Tibial nerve (tissue), 4 donors: ENCODE measurements around the gene RAI1. TPM values are rescaled to one million over a fixed set of nuclear protein-coding genes. Genes with fewer than 3 reads are reported as not detected.

ENCODE experiments used
- DNase-seq, 2 donors: peaks; one replicate each; pipeline ENCODE4 v3.0.0-alpha.2; 2019; ENCODE audit warnings: low spot score in 2 of 2
- H3K27ac ChIP-seq, 4 donors: fragments of 200-600 bp; sonication (generic) in 3 of 4; one replicate each; pipeline ENCODE4 v1.5.1; 2017 to 2019; ENCODE audit warnings: mild to moderate bottlenecking in 1 of 4
- H3K27me3 ChIP-seq, 2 donors: fragments of 200-600 bp; sonication (generic) in 1 of 2; one replicate each; pipeline versions ENCODE4 v1.5.1 to v1.6.0; 2017 to 2019
- H3K36me3 ChIP-seq, 3 donors: fragments of 200-600 bp; sonication (generic); one replicate each; pipeline ENCODE4 v1.5.1; 2018 to 2019
- H3K4me1 ChIP-seq, 4 donors: fragments of 200-600 bp; sonication (generic) in 3 of 4; one replicate each; pipeline ENCODE4 v1.5.1; 2017 to 2019
- H3K4me3 ChIP-seq, 4 donors: fragments of 200-600 bp; sonication (generic) in 3 of 4; one replicate each; pipeline ENCODE4 v1.5.1; 2017 to 2019; ENCODE audit warnings: mild to moderate bottlenecking in 1 of 4, moderate library complexity in 1 of 4
- H3K9me3 ChIP-seq, 4 donors: fragments of 200-600 bp; sonication (generic) in 3 of 4; one replicate each; pipeline ENCODE4 v1.5.1; 2017 to 2019
- EP300 ChIP-seq, 2 donors: sonication (generic); formaldehyde crosslinking; IDR thresholded peaks; one replicate each; pipeline ENCODE4 v1.6.1; 2017; ENCODE audit warnings: antibody characterized with exemption in 2 of 2, mild to moderate bottlenecking in 1 of 2
- POLR2A ChIP-seq, 2 donors: fragments of 450-650 bp; IDR thresholded peaks; one replicate each; pipeline ENCODE4 v1.6.1; 2017; ENCODE audit warnings: antibody characterized with exemption in 2 of 2, mild to moderate bottlenecking in 2 of 2, moderate library complexity in 2 of 2
- WGBS, 2 donors: methylation state at CpG; one replicate each; pipeline ENCODE4 v1.1.5; 2018; 5-methylcytosine and 5-hydroxymethylcytosine counted together
- total RNA-seq, 4 donors: library from RNA; depleted of rRNA; stranded (reverse); fragments of >200 nt; gene quantifications; one replicate each; pipeline ENCODE4 v1.1.0, GENCODE V29; 2016
- TF ChIP-seq, protein P1 (sequence below), 5 experiments: fragments of 200-600 bp in 3 of 5; fragments of 450-650 bp in 2 of 5; sonication (generic) in 3 of 5; IDR thresholded peaks; one replicate each; pipeline ENCODE4 v1.5.1; 2016 to 2019; ENCODE audit warnings: antibody characterized with exemption in 5 of 5, mild to moderate bottlenecking in 3 of 5, moderate library complexity in 2 of 5

The RAI1 gene
- total RNA-seq, 4 donors from 2014 or later: 32.9 to 52.7 (median 45.9) TPM

GRCh38 chr17:17751489-17752088 is 70.3 kb downstream of the RAI1 start:
- WGBS, 2 donors: 46 to 54% methylated on average over 17 of the region's 17 CpGs
- no peaks in the 10 kb centered on the region for H3K9me3 ChIP-seq
- TF ChIP-seq, protein P1, sequence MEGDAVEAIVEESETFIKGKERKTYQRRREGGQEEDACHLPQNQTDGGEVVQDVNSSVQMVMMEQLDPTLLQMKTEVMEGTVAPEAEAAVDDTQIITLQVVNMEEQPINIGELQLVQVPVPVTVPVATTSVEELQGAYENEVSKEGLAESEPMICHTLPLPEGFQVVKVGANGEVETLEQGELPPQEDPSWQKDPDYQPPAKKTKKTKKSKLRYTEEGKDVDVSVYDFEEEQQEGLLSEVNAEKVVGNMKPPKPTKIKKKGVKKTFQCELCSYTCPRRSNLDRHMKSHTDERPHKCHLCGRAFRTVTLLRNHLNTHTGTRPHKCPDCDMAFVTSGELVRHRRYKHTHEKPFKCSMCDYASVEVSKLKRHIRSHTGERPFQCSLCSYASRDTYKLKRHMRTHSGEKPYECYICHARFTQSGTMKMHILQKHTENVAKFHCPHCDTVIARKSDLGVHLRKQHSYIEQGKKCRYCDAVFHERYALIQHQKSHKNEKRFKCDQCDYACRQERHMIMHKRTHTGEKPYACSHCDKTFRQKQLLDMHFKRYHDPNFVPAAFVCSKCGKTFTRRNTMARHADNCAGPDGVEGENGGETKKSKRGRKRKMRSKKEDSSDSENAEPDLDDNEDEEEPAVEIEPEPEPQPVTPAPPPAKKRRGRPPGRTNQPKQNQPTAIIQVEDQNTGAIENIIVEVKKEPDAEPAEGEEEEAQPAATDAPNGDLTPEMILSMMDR (IDR thresholded peaks at IDR 0.05): no peak
- no peak for TF ChIP-seq POLR2A (IDR thresholded peaks at IDR 0.05)
- no peak for TF ChIP-seq EP300 (IDR thresholded peaks at IDR 0.05)

GRCh38 chr17:17752089-17752820 is 71.0 kb downstream of the RAI1 start:
- WGBS, 2 donors: 3 to 8% methylated on average over 31 to 50 of the region's 57 CpGs

More at GRCh38 chr17:17751489-17752088, 70.3 kb downstream of the RAI1 start:
- DNase-seq: no peak
- Histone ChIP-seq H3K27ac (peak overlapping the region; percentile 57 to 88 (median 85)), H3K36me3 (no peaks in the 10 kb centered on the region), H3K4me1 (peaks cover 0 to 75% (median 28%) of the 10 kb centered on the region in 4 donors), H3K27me3 (no peaks in the 10 kb centered on the region), H3K4me3 (peak overlapping the region; percentile 16 to 54 (median 43))

GRCh38 chr17:17752821-17753321 is 71.6 kb downstream of the RAI1 start:
- Histone ChIP-seq H3K4me1 (peaks cover 0 to 76% (median 32%) of the 10 kb centered on the region in 4 donors), H3K9me3 (no peaks in the 10 kb centered on the region), H3K27me3 (no peaks in the 10 kb centered on the region), H3K36me3 (peaks cover 0 to 4% (median 0%) of the 10 kb centered on the region in 3 donors), H3K4me3 (peak overlapping the region; percentile 16 to 54 (median 44)), H3K27ac (peak overlapping the region; percentile 57 to 88 (median 85))
- 24 to 37% methylated on average over 9 of the region's 9 CpGs for WGBS, 2 donors
- TF ChIP-seq, protein P1 (IDR thresholded peaks at IDR 0.05): no peak
- TF ChIP-seq EP300 (IDR thresholded peaks at IDR 0.05) (no peak), POLR2A (IDR thresholded peaks at IDR 0.05) (no peak)
- no peak for DNase-seq

More at GRCh38 chr17:17752089-17752820, 71.0 kb downstream of the RAI1 start:
- peak; percentile 94 to 95 for DNase-seq
- H3K4me1 ChIP-seq: peaks cover 0 to 75% (median 31%) of the 10 kb centered on the region in 4 donors
- no peaks in the 10 kb centered on the region for H3K9me3 ChIP-seq
- no peaks in the 10 kb centered on the region for H3K36me3 ChIP-seq
- H3K4me3 ChIP-seq: peak overlapping the region; percentile 16 to 54 (median 44)
- peak in 1 of 2 donors; percentile 36 for TF ChIP-seq EP300 (IDR thresholded peaks at IDR 0.05)
- TF ChIP-seq, protein P1 (IDR thresholded peaks at IDR 0.05): peak in 3 of 5 experiments; percentile 32 to 47 (median 35)
- peak; percentile 16 to 47 for TF ChIP-seq POLR2A (IDR thresholded peaks at IDR 0.05)
- H3K27ac ChIP-seq: peak overlapping the region; percentile 57 to 88 (median 85)
- no peaks in the 10 kb centered on the region for H3K27me3 ChIP-seq

- Histone ChIP-seq H3K27me3 (no peaks in the 10 kb centered on the region), H3K36me3 (peaks cover 0 to 4% (median 0%) of the 10 kb centered on the region in 3 donors), H3K4me1 (peaks cover 0 to 72% (median 29%) of the 10 kb centered on the region in 4 donors), H3K9me3 (no peaks in the 10 kb centered on the region), H3K4me3 (no peak overlapping the region), H3K27ac (peak overlapping the region in 2 of 4 donors; percentile 47 to 61)
- no peak for DNase-seq
- WGBS, 2 donors: 70 to 72% methylated on average over 10 of the region's 11 CpGs
- no peak for TF ChIP-seq EP300 (IDR thresholded peaks at IDR 0.05)
Measured at GRCh38 chr17:17754719-17755686, 73.7 kb downstream of the RAI1 start.

DNA sequence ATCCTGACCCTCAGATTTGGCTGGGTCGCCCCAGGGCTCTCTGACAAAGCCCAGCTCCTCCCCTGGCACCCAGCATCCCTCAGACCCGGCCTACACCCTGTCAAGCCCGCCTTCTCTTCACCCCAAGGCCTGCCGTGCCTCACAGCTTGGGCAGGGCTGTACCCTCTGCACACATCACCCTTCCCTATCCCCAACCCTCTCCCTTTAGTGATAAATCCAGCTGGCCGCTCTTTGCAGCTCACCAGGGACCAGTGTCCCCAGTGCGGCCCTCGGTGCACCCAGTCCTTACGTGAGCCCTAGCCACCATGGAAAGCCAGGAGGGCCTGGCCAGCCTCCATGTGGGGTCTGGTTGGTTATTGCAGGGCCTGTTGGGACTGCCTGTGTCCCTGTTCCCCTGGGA is 74.5 kb downstream of the RAI1 start:
- Histone ChIP-seq H3K4me1 (peaks cover 0 to 68% (median 28%) of the 10 kb centered on the region in 4 donors), H3K27me3 (no peaks in the 10 kb centered on the region)
- 68 to 72% methylated on average over 8 of the region's 8 CpGs for WGBS, 2 donors

More for the DNA sequence above, 74.5 kb downstream of the RAI1 start:
- Histone ChIP-seq H3K36me3 (peaks cover 0 to 4% (median 0%) of the 10 kb centered on the region in 3 donors), H3K4me3 (no peak overlapping the region), H3K9me3 (no peaks in the 10 kb centered on the region), H3K27ac (peak overlapping the region in 2 of 4 donors; percentile 47 to 61)
- TF ChIP-seq, protein P1 (IDR thresholded peaks at IDR 0.05): no peak
- TF ChIP-seq POLR2A (IDR thresholded peaks at IDR 0.05) (no peak), EP300 (IDR thresholded peaks at IDR 0.05) (no peak)
- DNase-seq: no peak
